Neuron (in vitro differentiated cells): ENCODE results near the gene SAE1.

Source experiments
- H2AFZ ChIP-seq: one replicate; pipeline ENCODE4 v1.6.1; 2013; ENCODE audit warnings: low read depth, mild to moderate bottlenecking, inconsistent platforms, low read length, moderate library complexity
- H3K27me3 ChIP-seq: one replicate; pipeline ENCODE4 v1.6.1; 2013; ENCODE audit warnings: low read length; ENCODE audit not compliant: insufficient read depth
- H3K36me3 ChIP-seq: one replicate; pipeline ENCODE4 v1.6.1; 2013; ENCODE audit warnings: low read length; ENCODE audit not compliant: insufficient read depth
- H3K4me1 ChIP-seq: one replicate; pipeline ENCODE4 v1.6.1; 2013; ENCODE audit warnings: low read length; ENCODE audit not compliant: insufficient read depth
- H3K4me3 ChIP-seq: 2 replicates; pipeline ENCODE4 v1.5.1; 2013; ENCODE audit warnings: mild to moderate bottlenecking, low read length, moderate library complexity
- H3K9me3 ChIP-seq: one replicate; pipeline ENCODE4 v1.6.1; 2013; ENCODE audit warnings: low read length

Gene SAE1

DNA sequence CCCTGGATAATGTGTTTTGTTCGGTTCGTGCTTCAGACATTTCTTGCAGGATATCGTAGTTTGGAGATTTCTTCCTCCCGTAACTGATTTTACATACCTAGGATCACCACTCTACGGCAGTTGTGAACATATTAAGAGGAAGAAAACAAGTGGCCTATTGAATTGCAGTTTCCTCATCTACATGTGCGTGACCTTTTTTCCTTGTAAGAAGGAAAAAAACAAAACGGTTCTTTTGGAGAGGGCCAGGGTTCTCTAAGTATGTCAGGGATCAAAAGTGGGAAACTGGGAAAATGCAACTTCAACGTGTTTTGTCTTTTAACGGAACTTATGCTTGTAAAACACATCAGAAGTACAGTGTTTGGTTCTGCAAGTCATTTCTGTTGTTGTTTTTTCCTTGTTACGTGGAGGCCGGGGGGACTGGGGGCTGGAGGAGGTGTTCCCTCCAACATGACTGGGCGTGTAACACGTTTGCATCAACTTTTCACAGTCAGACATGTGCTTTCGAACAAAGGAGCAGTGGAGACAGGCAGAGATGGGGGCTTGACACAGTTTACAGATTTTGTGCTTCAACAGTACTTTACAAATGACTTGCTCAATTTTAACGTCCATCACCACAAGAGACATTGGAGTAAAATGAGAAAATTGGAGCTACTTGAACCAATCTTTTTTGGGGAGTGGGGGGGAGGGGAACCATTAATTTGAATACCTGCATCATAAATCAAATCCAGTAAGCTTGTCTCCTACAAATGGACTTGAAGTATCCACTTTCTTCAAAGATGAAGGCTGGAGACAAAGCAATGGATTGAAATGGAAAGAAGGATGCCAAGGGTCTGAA is 20.9 kb upstream of the SAE1 start:
- Histone ChIP-seq H3K27me3 (no peaks in the 10 kb centered on the region), H3K9me3 (no peaks in the 10 kb centered on the region), H2AFZ (no peak overlapping the region), H3K4me3 (peak overlapping the region; percentile 81), H3K4me1 (peaks cover 52% of the 10 kb centered on the region), H3K36me3 (peaks cover 17% of the 10 kb centered on the region)

DNA sequence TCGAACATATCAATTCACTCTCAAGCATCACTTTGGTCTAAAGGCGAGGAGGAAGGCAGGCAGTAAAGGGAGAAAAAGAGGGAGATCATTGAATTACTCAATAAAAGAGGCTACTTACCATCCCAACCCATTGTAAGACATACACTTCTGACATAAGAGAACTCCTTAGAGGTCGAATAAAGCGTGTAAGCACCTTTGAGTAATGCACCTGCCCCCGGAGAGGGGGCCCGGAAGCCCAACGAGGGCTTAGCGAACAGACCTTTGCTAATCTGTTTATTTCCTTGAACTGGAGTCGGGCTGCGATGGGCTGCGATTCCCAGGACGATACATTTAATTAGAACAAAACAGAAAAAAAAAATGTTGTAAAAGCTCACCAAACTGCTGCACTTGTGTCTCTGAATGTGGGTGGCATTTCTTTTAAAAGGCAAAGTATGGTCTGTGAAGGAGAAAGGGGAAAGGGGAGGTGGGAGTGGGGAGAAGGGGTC is 20.1 kb upstream of the SAE1 start:
- Histone ChIP-seq H3K36me3 (peaks cover 16% of the 10 kb centered on the region), H3K9me3 (no peaks in the 10 kb centered on the region), H3K27me3 (no peaks in the 10 kb centered on the region), H3K4me1 (peaks cover 52% of the 10 kb centered on the region), H3K4me3 (peak overlapping the region; percentile 81), H2AFZ (no peak overlapping the region)

DNA sequence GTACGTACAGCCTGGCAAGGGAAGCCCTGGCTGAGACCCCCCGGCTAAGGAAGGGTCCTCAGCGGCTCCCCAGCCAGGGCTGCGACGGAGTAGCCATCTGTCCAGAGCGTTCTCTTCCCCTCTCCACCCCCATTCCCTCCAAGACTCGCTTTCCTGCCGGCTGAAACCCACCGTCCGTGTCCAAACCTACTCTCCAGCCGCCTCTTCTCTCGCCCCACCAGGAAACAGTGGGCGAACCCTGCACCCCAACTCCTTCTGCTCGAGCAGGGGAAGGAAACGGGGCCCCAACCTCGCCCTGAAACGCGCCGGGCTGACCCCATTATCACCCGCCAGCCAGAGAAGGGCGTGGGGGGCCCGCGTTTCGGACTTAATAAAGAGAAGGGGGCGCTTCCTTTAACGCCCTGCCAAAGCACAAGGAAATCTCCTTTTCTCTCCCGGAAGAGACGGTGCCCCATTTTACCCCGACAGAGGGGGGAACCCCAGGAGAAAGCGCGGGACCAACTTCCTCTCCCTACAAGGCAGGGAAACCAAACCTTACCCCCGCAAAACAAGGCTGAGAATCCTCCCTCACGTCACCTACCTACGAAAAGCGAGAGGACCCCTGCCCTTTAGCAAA is 19.5 kb upstream of the SAE1 start:
- Histone ChIP-seq H3K9me3 (no peaks in the 10 kb centered on the region), H3K27me3 (no peaks in the 10 kb centered on the region), H3K36me3 (peaks cover 11% of the 10 kb centered on the region), H3K4me3 (peak overlapping the region; percentile 81), H3K4me1 (peaks cover 52% of the 10 kb centered on the region), H2AFZ (no peak overlapping the region)

DNA sequence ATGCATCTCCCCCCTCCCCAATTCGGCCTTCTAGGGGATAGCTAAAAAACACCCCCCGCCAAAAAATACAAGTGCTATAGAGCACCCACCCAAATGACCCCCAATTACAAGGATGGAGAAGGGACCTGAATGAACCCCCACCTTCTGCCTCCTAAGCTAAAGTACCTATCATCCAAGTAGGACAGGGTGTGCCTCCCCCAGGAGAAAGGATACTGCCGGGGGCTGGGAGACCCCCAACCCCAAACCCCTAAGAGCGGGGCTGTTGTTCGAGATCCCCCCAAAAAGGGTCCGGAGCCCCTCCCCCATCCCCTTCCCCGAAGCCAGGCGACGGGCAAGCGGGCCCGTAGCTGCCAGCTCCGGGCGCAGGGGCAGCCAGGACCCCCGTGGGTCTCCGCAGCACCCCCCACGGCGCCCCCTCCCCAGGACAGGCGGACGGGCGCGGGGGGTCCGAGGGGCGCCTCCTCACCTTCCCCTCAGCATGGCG is 18.9 kb upstream of the SAE1 start:
- Histone ChIP-seq H3K36me3 (peaks cover 10% of the 10 kb centered on the region), H3K4me1 (peaks cover 47% of the 10 kb centered on the region), H2AFZ (no peak overlapping the region), H3K9me3 (no peaks in the 10 kb centered on the region), H3K4me3 (peak overlapping the region; percentile 81), H3K27me3 (no peaks in the 10 kb centered on the region)

DNA sequence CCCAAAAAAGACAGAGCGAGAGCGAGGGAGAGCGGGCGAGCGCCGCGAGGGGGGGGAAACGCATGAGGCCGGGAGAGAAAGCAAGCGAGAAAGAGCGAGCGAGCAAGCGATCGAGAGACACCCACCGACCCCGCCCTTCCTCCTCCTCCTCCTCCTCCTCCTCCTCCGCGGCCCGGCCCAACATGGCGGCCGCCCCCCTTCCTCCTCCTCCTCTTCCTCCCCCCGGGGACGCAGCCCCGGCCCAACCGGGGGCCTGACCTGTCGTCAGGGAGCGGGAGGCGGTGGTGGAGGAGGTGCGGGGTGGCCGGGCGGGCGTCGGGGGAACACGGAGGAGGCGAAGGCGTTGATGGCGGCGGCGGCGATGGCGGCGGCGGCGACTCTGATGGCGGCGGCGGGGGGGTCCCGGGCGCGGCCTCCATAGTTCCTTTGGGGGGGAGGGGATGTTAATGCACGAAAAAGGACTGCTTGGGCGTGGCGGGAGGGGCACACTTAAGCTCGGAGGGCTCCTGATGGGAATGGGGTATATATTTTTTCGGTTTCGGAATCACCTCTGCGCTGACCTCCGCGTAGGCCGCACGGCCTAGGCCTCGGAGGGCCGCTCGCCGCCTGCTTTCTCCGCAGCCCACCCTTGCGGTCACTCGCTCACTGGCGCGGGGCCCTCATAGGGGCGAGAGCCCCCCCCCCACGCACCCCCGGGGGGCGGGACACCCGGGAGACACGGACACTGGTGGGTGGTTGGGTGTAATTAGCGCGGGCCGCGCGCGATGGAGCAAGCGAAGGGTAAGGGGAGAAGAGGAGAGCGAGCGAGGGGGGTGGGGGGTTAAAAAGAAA is 18.3 kb upstream of the SAE1 start:
- Histone ChIP-seq H3K4me3 (peak overlapping the region; percentile 81), H3K27me3 (no peaks in the 10 kb centered on the region), H3K9me3 (no peaks in the 10 kb centered on the region), H2AFZ (peak overlapping the region; percentile 8), H3K4me1 (peaks cover 42% of the 10 kb centered on the region), H3K36me3 (peaks cover 8% of the 10 kb centered on the region)

DNA sequence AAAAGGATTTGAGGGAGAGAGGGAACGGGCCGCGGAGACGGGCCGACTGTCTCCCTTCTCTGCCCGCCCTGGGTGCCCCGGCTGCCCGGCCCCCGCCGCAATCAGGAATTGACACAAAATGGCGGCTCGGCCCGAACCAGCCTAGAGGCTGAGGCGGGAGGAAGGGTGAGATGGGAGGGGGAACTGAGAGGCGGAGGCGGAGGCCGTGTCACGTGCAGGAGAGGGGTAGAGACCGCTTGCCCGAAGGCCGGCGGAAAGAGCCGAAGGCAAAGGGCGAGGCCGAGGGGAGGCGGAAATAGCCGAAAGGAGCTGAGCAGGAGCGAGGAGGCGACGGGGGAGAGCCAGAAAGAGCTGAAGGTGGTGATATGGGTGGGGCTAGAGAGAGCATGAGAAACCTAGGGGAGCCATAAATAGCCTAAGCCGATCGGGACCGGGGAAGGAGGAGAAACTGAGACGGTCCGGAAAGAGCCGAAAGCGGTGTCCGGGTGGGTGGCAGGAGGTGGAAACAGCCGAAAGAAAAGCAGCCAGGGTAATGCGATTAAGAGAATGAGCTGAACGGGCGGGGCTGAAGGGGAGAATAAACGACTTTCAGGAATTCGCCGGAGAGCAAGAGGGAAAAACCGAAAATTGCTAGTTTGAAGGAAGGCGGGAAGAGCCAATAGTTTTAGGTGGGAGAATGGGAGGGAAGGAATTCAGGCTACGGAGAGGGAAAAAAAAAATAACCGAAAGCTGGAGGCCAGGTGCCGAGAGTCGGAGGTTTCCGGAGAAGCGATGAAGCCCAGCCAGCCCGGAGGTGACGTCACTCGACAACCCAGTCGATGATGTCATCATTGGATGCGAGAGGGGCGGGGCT is 17.4 kb upstream of the SAE1 start, which contains the start of gene ZC3H4:
Gene ZC3H4, minus strand, starts transcription at position 780 of the 853 bp plus-strand sequence. CDS start 1,192 bp downstream, outside the sequence.
- Histone ChIP-seq H3K27me3 (no peaks in the 10 kb centered on the region), H3K4me1 (peaks cover 37% of the 10 kb centered on the region), H3K36me3 (peaks cover 8% of the 10 kb centered on the region), H3K9me3 (no peaks in the 10 kb centered on the region), H3K4me3 (peak within 1 kb of the TSS; percentile 81), H2AFZ (peak within 1 kb of the TSS; percentile 8)

DNA sequence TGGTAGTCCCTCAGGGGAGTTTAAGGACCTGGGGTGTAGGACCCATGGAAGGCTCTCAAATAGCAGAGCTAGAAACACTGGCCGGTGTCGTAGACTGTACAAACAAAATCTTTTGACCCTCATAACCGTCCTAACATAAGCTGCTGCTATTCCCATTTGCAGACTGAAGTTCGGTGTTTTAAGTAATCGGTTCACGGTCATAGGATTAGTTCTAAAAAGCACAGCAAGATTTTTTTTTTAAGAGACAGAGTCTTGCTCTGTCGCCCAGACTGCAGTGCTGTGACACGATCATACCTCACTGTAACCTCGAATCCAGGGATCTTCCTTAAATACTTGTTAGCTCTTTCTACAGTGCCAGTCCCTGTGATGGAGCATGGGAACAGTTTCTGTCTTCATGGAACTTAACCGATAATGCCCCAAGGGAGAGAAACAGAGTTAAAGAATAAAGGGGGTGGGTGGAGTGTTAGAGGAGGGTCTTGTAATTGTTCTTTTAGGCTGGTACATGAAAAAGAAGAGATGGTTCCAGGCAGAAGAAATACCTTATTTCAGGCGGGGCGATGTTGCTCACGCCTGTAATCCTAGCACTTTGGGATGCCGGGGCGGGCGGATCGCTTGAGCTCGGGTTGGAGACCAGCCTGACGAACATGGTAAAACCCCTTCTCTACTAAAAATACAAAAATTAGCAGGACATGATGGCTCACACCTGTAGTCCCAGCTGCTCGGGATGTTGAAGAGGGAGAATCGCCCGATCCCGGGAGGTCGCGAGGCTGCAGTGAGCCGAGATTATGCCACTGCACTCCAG is 16.6 kb upstream of the SAE1 start:
- H3K4me1 ChIP-seq, result peaks cover 29% of the 10 kb centered on the region
- no peak overlapping the region for H2AFZ ChIP-seq
- H3K36me3 ChIP-seq, result peaks cover 8% of the 10 kb centered on the region
- H3K4me3 ChIP-seq, result peak overlapping the region; percentile 81
- no peaks in the 10 kb centered on the region for H3K9me3 ChIP-seq
- H3K27me3 ChIP-seq, result no peaks in the 10 kb centered on the region

DNA sequence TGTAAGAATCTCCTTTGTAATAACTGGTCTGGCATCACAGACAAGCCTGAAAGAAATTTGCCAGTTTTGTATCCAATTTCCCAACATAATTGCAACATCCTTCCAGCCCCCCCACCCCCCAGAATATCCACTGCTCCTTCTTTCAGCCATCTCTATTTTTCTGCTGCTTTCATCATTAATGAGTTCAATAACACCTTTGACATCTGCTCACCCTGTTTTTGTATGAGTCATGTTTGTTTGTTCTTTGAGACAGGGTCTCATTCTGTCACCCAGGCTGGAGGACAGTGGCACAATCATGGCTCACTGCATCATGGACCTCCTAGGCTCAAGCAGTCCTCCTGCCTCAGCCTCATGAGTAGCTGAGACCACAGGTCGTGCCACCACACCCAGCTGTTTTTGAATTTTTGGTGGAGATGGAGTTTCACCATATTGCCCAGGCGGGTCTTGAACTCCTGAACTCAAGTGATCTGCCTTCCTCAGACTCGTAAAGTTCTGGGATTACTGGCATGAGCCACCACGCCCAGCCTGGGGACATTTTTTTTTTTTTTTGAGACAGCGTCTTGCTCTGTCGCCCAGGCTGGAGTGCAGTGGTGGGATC is 10.1 kb upstream of the SAE1 start:
- no peaks in the 10 kb centered on the region for H3K36me3 ChIP-seq
- no peaks in the 10 kb centered on the region for H3K4me1 ChIP-seq
- no peaks in the 10 kb centered on the region for H3K27me3 ChIP-seq
- no peak overlapping the region for H3K4me3 ChIP-seq
- H2AFZ ChIP-seq, result no peak overlapping the region
- no peaks in the 10 kb centered on the region for H3K9me3 ChIP-seq

DNA sequence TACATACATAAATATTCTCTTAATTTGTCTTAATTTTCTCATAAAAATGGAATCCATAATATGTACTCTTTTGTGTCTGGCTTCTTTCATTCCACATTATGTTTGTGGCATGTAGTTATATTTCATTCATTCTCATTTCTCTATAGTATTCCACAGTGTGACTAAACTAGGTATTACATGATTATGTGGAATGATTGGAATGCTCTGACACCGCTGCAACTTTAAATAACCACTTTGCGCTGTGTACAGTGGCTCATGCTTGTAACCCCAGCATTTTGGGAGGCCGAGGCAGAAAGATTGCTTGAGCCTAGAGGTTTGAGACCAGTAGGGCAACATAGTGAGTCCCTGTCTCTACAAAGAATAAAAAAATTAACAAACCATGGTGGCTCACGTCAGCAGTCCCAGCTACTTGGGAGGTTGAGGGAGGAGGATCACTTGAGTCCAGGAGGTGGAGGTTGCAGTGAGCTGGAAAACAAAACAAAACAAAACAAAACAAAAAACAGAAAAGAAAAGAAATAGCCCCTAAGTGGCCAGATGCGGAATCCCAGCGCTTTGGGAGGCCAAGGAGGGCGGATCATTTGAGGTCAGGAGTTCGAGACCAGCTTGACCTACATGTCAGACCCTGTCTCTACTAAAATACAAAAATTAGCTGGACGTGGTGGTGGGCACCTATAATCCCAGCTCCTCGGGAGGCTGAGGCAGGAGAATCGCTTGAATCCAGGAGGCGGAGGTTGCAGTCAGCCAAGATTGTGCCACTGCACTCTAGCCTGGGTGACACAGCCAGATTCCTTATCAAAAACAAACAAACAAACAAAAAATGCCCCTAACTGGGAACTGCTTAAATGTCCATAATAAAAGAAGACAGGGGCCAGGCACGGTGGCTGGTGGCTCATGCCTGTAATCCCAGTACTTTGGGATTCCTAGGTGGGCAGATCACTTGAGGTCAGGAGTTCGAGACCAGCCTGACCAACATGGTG is 8.0 kb upstream of the SAE1 start:
- no peak overlapping the region for H2AFZ ChIP-seq
- no peaks in the 10 kb centered on the region for H3K27me3 ChIP-seq

DNA sequence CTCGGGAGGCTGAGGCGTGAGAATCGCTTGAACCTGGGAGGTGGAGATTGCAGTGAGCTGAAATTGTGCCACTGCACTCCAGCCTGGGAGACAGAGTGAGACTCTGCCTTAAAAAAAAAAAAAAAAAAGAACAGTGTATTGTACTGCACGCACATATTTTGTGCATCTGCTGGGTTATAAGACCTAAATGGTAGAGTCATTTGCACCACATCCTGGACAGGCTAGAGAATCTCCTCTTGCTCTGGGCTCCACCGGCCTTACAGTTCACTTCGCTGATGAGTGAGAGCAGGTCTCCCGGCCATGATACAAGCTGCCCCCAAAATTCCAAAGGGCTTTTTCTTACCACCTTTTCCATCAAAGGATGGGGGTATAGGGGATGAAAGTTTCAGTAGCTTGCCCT is 7.2 kb upstream of the SAE1 start:
- Histone ChIP-seq H3K4me3 (no peak overlapping the region), H3K4me1 (no peaks in the 10 kb centered on the region), H3K27me3 (no peaks in the 10 kb centered on the region), H3K9me3 (no peaks in the 10 kb centered on the region), H3K36me3 (no peaks in the 10 kb centered on the region), H2AFZ (no peak overlapping the region)

More for the DNA sequence above, 8.0 kb upstream of the SAE1 start:
- no peaks in the 10 kb centered on the region for H3K4me1 ChIP-seq
- H3K9me3 ChIP-seq, result no peaks in the 10 kb centered on the region
- H3K36me3 ChIP-seq, result no peaks in the 10 kb centered on the region
- H3K4me3 ChIP-seq, result no peak overlapping the region
